Loucy (cell line): ENCODE results near the gene RNF141.

Experiments
- CTCF ChIP-seq: fragments of 200-600 bp; sonication (generic); conservative IDR thresholded peaks from 2 replicates; pipeline ENCODE4 v1.5.1; 2014; ENCODE audit warnings: mild to moderate bottlenecking, antibody characterized with exemption, low read length
- EZH2phosphoT487 ChIP-seq: fragments of 200-600 bp; IDR thresholded peaks from 2 replicates; pipeline ENCODE4 v1.6.1; 2018; ENCODE audit warnings: antibody characterized with exemption, mild to moderate bottlenecking, moderate library complexity, borderline replicate concordance

DNA sequence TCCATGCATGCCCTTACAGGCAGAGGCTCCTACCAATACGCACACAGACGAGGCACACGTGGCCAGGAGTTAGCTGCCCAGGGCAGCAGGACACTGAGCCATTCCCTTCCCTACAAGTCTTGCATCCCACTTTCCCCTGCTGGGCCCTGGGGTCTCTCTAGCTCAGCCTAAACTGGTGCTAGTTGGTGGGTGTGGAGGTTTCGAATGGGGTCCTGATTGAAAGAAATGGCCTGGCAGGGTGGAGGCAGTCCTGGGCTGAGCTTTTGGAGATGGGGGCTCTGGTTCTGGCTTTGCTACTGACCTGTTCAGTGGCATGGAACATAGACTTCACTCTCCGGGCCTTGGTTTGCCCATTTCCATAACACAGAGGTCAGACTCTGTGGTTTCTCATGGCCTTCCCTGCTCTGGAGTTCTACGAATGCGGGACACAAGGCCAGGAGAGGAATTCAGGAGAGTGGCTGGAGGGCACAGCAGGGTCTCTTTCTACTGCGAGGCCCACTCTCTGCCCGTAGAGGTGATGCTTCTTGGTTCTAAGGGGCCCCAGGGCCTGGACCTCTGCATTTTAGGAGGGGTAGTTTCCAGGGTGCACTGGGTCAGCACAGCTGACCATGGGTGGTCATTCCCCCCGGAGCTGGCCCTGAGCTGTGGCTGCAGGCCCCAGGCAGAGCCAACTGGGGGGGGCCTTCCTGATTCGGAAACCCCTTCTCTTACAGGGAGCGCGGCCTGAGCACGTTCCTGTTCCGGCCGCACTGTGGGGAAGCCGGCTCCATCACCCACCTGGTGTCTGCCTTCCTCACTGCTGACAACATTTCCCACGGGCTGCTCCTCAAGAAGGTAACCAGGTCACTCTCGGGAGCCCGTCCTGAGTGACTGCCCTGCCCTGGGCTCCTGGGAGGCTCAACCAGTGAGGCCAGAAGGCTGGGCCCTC, 40.0 kb downstream of the RNF141 start:
- TF ChIP-seq CTCF (no peak), EZH2phosphoT487 (no peak)
